Left ventricle myocardium superior (tissue), 1 donor: ENCODE results near the gene IDNK. TPM values are rescaled to one million over a fixed set of nuclear protein-coding genes. Genes with fewer than 3 reads are reported as not detected.

ENCODE experiments used
- ATAC-seq: fragments of 200-7000 bp; cut with Tn5 transposase; one replicate; pipeline ENCODE4 v1.9.1; 2020; ENCODE audit warnings: mild to moderate bottlenecking, moderate library complexity
- DNase-seq: peaks from one replicate; pipeline ENCODE4 v3.0.0-alpha.2; 2020
- intact Hi-C: fragments of 100-400 bp; cut with micrococcal nuclease; formaldehyde crosslinking; loops from one replicate; pipeline ENCODE4 v1.11.0; 2022
- total RNA-seq: library from RNA; stranded (reverse); fragmentation: NEBNext Ultra II Directional; extraction: Animal tissue kit (Norgen Biotek cat#: 25700); gene quantifications from one replicate; pipeline ENCODE4 v1.2.1, GENCODE V29; 2021
- donor health status: DM: no; HTN: yes; CAD: no; lungs with severe emphysema.

IDNK gene
- total RNA-seq, 1 donor from 2014 or later, result 3.3 TPM

DNA sequence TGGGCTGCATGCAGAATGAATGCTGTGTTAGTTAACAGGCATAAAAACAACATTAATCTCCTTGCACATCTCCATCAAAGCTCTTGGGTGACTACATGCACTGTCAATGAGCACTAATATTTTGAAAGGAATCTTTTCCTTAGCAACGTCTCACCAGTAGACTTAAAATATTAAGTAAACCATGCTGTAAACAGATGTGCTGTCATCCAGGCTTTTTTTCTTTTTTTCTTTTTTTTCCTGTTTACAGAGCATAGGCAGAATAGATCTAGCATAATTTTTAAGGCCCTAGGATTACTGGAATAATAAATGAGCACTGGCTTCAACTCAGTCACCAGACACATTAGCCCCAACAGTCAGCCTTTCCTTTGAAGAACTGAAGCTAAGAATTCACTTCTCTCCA is 48.5 kb downstream of the IDNK start:
- DNase-seq (no peak), ATAC-seq (no peak)
- intact Hi-C loops, result no loop called here

DNA sequence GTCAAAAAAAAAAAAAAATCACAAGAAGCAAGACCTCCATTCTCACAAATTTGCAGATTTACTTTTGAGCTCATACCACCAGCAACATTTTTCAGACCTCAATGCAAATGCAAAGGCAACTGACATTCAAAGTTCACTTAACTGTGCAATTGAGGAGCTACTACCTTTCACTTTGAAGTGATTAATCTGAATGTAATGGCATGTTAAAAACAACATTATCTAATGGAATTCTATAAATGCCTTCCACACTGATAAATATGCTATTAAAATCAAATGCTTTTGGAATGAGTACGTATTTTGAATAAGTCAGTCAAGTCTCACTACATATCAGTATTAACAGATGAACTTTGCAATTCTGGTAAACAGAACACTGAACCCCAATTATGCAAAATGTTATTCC is 52.5 kb downstream of the IDNK start:
- ATAC-seq (no peak), DNase-seq (no peak)
- intact Hi-C loops, result no loop called here

DNA sequence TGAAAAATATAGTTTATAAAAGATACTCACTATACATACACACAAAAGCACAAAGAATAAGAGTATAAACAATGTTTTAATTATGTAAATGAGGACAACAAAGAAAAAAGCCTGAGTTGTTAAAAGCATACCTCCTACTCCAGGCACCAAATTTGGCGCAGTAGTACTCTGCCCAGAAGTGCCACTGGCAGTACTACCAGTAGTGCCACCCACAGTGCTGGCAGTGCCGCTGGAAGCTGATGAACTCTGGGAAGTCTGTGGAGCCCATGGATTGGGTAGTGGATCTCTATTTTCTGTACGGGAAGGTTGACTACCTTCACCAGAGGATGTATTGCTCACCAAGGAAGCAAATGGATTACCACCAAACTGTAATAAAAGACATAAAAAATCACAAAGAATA is 54.7 kb downstream of the IDNK start:
- DNase-seq (no peak), ATAC-seq (no peak)
- intact Hi-C loops, result no loop called here

DNA sequence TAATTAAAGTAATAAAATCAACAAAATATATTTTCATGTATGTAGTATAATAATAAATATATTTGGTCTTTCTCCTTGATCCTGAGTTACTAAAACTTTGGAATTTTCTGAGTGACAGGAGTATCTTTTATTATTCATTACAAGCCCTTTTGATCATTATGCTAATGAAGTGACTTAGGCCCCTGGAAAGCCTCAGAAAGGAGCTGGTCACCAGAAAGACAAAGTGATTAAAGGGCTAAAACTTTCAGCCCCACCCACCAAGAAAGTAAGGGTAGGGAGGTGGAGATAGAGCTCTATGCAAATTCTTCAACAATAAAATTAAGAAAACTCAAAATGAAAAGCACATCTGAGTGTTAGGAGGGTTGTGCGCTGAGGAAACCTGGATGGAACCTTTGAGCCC is 57.3 kb downstream of the IDNK start:
- ATAC-seq, result no peak
- intact Hi-C loops, result no loop called here
- DNase-seq, result no peak

DNA sequence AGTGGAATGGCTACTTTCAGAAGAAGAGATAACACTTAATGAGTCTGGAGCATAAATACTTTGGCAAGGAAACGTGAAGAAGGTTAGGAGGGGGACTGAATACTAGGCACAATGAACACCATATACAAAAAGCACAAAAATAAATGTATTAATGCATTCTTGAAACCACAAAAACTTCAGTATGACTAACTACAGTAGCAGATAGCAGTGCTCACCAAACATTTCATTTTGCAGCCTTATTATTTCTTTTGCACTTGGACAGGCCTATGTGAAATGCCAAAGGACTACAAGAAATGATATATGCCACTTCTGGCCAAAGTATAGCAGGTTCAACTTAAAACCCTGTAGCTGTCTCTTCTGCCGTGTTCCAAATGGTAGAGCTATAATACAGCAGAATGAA is 58.5 kb downstream of the IDNK start:
- ATAC-seq (no peak), DNase-seq (no peak)
- intact Hi-C loops, result no loop called here

GRCh38 chr9:83688921-83689320 is 66.0 kb downstream of the IDNK start:
- ATAC-seq, result no peak
- intact Hi-C loops, result no loop called here
- no peak for DNase-seq

DNA sequence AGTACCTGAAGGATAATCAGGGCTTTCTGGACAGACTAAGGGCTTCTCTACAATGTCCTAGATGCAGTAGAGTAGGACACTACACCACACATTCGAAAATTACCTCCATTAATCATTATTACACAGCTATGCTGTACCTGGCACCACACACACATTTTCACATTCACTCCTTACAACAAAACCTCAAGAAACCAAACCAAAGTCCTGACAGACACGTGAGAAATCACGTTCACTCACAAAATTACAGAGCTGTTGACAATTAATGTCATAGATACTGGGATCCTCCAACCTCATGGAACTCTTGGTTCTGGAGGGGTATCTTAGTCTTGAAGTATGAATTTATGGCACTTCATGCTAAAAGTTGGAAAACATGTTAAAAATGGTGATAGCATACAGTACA is 68.5 kb downstream of the IDNK start:
- intact Hi-C loops, result no loop called here

More for the DNA sequence above, 68.5 kb downstream of the IDNK start:
- DNase-seq (no peak), ATAC-seq (no peak)

Other genes starting within 250 kb of the IDNK start
- 97.7 TPM for gene FRMD3, start 84.7 kb upstream of the IDNK start, total RNA-seq
- gene UBQLN1, start 84.8 kb downstream of the IDNK start, total RNA-seq, result 85.2 TPM
- gene GKAP1, start 194.6 kb downstream of the IDNK start, total RNA-seq, result 25.3 TPM